NCI-H748 (cell line): Measurements from ENCODE around the gene HECTD1.
"Not testable (repeated sequence)": the region's sequence is repeated elsewhere in the genome, so short reads cannot be mapped to it uniquely, and the experiment has no call there.

Experiments used
- DNase-seq: peaks from one replicate; lab custom pipeline; 2025; ENCODE audit not compliant: unreplicated experiment; lab: John Stamatoyannopoulos, UW

Gene HECTD1

DNA sequence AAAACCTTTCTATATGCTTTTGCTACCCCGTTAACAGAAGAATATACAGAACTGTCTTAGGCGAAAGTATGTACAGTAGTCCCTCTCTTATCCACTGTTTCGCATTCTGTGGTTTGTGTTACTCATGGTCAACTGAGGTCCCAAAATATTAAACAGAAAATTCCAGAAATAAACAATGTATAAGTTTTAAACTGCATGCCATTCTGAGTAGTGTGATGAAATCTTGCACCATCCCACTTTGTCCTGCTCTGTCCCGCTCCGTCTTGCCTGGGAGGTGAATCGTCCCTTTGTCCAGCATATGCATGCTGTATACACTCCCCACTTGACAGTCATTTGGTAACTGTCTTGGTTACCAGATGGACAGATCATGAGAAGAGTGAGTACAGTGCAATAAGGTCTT, 111.3 kb downstream of the HECTD1 start:
- no peak for DNase-seq

DNA sequence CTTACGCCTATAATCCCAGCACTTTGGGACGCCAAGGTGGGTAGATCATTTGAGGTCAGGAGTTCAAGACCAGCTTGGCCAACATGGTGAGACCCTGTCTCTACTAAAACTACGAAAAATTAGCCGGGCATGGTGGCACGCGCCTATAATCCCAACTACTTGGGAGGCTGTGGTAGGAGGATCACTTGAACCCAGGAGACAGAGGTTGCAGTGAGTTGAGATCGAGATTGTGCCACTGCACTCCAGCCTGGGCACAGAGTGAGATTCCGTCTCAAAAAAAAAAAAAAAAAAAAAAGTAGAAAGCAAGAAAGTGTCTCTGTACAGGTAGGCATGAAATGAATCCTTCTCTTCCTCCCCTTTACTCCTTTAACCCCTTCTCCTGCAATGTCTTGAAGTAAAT, 111.8 kb downstream of the HECTD1 start:
- DNase-seq, result not testable (repeated sequence)

DNA sequence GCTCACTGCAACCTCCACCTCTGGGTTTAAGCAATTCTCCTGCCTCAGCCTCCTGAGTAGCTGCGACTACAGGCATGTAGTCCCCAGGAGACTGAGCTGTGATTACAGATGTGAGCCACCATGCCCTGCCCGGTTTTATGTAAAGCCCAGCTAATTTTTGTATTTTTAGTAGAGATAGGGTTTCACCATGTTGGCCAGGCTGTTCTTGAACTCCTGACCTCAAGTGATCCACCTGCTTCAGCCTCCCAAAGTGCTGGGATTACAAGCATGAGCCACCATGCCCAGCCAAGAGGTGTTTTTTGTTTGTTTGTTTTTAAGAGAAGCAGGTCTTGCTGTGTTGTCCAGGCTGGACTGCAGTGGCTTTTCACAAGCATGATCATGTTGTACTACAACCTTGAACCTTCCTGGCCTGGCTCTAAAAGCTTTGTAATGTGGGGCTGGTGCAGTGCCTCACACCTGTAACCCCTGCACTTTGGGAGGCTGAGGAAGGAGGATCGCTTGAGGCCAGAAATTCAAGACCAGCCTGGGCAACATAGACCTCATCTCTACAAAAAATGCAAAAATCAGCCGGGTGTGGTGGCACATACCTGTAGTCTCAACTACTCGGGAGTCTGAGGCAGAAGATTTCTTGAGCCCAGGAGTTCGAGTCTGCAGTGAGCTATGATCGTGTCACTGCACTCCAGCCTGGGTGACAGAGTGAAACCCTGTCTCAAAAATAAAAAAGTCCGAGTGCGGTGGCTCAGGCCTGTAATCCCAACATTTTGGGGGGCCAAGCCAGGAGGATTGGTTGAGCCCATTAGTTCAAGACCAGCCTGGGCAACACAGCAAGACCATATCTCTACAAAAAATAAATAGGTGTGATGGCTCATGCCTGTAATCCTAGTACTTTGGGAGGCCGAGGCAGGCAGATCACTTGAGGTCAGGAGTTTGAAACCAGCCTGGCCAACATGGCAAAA, 113.4 kb downstream of the HECTD1 start:
- DNase-seq, result not testable (repeated sequence)

DNA sequence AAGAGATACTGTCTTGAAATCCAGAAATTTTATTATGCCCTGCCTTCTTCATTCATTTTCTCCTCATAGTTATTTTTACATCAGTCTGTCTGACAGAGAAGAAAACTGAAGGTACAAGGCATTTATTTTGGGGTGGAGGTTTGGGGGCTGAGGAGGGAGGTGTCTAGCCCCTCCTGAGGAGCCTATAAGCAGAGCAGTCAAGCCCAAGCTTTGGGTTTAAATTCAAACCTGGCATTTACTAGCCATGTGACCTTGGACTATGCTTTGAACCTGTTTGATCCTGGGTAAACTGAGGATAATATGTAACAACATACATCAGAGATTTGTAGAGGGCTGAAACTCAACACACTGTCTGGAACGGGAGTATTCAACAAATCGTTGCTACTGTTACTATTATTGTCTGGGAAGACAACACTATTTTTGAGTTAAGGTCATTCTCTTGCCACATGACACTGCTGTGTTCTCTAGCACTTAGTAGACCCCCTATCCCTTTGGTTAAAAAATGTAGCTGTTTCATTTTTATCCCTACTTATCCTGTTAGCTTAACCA, 115.4 kb downstream of the HECTD1 start:
- DNase-seq, result no peak

DNA sequence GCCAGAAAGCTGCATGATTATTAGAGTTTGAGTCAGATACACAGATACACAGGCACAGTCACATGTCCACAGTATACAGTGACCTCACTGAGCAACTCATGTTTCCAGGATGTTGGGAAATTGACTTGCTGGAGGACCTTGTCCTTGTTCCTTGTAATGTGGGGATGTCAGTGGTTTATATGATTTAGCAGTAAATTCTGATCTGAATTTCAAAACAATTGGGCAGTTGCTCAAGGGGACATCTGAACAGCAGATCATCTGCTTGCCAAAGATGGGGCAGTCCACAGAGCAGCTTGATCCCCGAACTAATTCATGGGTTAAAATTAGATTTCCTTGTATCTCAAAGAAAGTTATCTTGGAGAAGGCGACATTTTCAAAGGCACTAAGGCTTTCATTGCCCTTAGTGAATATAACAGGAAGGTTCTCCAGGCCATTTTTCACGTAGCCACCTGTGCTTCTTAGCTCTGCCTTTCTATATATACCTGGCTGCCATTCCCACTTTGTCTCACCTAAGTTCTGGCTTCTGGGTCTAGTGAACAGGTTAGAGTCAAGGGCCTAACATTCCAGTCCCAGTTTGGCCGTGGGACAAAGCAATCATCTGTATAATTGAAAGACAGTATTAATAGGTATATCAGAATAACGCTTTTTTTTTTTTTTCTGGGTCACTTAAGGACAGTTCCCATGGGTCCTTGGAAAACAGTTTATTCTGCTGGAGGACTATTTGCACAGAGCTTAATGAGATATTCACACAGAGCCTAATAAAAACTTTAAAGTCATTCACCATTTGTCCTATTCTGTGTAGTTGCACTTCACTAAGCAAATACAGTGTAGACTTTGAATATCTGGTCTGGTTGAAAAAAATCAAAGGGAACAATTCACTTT, 116.5 kb downstream of the HECTD1 start:
- DNase-seq, result peak; percentile 31

DNA sequence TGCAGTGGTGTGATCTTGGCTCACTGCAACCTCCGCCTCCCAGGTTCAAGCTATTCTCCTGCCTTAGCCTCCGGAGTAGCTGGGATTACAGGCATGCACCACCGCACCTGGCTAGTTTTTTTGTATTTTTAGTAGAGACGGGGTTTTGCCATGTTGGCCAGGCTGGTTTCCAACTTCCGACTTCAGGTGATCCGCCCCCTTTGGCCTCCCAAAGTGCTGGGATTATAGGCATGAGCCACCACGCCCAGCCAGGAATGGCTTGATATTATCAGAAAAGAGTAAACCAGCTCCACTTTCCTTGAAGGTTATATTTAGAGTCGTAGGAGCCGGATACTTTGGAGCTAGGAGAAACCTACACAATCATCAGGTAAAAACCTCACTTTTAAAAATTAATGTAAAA, 121.1 kb downstream of the HECTD1 start:
- DNase-seq, result not testable (repeated sequence)

DNA sequence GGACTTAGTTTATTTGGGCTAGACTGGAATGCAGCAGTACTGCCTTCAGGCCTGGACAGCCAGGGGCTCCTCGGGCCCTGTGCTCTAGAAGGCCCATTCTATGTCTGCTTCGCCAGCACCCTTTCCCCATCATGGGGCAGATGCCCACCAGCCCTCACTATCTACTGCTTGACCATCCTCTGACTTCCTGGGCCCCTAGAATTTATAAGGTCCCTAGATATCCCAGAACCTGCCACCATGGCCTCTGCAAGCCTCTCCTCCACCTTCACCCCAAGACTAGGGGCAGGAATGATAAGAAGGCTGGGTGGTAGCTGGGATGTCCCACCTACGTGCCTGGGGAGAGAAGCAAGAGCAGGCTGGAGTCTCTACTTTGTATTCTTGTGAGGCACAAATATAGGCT, 122.6 kb downstream of the HECTD1 start:
- DNase-seq, result no peak

DNA sequence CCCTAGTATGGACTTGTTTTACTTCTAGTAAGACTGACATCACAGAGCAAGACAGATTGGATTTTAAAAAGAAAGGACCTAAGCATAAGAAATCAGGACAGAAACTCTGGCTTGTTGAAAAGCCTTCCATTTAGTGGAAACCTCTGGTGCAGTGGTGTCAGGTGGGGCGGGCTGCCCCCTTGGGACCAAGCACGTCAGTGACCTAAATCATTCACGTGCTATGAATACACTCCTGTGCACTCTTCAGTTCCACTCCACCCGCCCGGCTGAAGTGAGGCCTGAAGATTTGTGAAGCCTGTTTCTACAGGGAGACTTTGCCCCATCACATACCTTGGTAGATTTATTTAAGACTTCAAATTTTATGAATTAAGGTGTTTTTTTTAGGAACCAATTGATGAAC, 123.2 kb downstream of the HECTD1 start:
- DNase-seq, result no peak

DNA sequence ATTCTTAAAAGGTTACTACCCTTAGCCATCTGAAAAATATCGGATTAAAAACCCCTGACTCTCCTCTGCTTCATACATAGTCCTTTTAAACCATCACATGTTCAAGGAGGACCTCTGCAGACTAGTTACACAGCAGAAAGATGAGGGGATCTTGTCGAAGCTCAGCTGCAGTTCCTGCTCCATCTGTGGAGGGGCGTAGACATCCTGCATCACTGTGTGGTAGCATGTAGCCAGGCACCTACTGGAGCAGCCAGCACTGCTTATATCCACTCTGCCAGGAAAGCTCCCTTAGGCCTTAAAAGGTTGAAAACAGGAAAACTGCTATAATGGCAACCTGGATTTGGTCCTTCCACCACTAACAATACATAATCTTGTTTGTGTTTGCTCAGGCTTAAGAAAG, 123.8 kb downstream of the HECTD1 start:
- DNase-seq, result no peak

DNA sequence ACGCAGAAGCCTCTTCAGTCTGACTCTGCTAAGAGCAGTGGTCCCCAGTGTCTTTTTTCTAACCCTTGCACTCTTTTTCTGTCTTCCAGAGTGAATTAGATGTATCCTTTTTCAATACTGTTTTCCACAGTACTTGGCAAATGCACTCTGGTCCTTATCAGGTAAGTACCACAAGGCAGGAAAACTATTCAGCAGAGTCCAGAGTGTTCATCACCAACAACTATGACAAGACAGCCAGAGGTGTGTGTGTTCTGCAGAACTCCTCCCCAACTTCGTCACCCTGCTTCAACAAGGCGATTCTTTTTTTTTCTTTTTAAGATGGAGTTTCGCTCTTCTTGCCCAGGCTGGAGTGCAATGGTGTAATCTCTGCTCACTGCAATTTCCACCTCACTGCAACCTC, 127.1 kb downstream of the HECTD1 start:
- no peak for DNase-seq

DNA sequence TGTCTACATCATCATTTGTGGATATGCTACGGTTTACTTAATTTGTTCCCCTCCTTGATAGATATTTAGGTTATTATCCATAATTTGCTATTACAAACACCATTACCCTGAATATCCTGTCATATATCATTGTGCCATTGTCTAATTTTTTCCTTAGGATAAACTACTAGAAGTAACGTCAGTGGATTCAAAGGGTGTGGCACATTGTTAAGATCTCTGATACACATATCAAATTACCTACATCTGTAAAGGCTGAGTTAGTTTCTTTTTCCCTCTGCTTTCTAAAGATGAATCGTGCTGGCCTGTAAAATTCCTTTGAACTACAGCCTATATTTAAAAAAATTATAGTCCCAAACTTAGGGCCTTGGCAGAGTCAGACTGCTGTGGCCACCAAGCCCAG, 127.5 kb downstream of the HECTD1 start:
- peak; percentile 26 for DNase-seq

DNA sequence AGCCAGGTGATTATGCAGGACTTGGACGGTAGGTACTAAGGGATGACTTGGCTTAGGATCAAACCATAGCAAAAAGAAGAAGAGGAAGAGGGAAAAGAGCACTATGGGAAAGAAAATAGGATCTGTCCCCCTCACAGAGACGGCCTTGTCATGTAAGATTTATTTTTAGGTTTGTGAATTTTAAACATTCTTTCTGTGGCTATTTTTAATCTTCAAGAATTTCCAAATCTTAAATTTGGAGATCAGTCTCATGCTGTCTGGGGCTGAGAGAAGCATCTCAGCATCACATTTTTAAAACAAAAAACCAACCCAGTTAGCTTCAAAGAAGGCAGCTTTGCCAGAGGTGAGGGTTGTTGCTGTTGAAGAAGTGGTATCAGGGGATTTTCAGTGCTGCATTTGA, 128.8 kb downstream of the HECTD1 start:
- no peak for DNase-seq

DNA sequence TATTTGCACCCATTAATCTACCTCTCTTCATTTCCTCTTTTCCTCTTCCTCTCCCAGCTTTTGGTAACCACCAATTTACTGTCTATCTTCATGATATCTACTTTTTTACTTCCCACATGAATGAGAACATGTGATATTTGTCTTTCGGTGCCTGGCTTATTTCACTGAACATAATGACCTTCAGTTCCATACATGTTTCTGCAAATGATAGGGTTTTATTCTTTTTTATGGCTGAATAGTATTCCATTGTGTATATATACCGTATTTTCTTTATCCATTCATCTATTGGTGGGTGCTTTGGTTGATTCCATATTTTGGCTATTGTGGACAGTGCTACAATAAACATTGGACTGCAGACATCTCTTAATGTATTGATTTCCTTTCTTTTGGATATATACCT, 132.4 kb downstream of the HECTD1 start:
- no peak for DNase-seq

DNA sequence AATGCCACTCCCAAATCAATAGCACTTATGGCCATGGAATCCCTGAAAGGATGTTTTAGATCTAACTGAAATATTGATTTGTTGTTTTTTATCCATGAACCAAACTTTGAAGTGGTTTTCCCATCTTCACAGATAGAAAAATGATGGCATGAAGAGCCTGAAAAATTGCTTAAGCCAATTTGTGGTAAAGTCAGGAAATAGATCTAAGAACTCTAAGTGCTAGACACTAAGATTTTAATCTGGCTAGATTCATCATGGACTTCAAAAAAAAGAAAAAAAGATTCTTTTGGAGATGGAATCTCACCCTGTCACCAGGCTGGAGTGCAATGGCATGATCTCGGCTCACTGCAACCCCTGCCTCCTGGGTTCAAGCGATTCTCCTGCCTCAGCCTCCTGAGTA, 136.4 kb downstream of the HECTD1 start:
- DNase-seq, result no peak

DNA sequence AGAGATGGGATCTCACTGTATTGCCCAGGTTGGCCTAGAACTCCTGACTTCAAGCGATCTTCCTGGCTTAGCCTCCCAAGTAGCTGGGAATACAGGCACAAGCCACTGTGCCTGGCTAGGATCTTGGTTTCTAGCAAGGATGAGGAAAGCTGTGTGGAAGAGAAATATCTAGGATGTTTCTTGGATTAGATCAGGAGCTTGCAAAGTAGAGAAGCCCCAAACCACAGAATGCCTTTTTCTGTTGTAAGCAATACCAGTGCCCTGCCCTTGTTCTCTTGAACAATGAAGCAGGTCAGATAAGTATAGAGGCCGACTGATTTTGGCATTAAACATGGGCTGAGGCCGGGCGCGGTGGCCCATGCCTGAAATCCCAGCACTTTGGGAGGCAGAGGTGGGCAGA, 137.2 kb downstream of the HECTD1 start:
- no peak for DNase-seq

DNA sequence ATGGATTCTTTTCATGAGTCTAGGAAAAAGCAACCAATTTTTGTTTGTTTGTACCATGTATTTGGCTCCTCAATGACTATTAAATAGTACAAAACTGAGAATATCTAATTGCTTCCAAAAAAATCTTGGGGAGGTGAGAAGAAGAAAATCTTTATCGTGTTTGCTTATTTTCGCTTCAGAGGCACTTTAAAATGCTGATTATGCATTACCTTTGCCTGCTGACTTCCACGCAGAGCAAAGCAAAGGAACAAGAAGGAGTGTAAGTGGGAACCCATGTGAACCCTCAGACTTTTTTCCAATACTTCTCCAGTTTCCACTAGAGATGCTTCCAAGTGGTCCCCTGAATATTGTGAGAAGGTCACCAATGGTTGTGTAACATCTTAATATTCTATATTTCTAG, 138.2 kb downstream of the HECTD1 start:
- DNase-seq, result no peak

DNA sequence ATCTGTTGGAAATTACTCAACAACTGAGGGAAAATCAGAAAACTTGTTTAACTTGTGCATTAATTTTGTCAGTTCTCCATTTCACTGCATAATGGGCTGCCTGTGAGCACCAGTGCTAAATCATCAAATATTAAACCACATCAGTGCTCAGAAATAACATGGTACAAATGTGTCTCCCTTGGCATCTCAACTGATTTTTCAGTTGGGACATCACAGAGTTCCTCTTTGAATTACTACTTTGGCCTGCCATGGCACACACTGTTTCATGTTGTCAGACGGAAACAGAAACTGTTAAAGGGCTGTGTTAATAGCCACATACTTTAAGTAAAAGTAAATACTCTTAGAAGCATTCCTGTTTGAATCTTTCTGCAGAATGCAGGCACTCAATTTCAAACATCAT, 139.4 kb downstream of the HECTD1 start:
- no peak for DNase-seq

DNA sequence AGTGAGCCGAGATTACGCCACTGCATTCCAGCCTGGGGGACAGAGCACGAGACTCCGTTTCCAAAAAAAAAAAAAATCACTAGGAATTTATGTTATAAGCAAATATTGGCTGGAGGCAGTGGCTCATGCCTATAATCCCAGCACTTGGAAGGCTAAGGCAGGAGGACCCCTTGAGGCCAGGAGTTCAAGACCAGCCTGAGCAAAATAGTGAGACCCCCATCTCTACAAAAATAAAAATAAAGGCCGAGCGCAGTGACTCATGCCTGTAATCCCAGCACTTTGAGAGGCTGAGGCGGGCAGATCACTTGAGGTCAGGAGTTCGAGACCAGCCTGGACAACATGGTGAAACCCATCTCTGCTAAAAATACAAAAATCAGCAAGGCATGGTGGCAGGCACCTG, 144.7 kb downstream of the HECTD1 start:
- DNase-seq, result not testable (repeated sequence)

DNA sequence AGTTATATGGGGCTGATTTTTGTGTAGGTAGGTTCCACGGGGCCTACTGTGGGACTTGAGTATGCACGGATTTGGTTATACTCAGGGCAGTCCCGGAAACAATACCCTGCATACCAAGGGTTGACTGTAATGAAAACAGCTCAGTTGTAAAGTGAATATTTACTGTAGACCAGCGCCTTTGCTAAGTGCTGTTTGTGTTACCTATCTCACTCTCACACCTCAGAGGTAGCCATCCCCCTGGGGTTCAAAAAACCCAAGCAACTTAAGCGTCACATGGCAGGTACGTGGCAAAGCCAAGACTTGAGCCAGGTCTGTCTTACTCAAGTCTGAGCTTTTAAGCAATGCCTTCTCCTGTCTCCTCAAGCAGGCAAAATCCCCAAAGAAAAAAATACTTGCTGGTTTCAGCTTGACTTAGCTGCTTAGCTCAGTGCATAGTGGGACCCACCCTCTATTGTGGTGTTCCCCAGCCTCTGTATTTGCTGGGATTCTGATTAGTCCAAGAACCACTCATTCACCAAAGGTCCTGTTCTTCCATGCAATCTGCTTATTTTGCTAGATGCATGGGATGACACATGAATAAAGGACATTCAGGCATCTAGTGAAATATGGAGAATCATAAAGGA, 147.2 kb downstream of the HECTD1 start:
- DNase-seq, result no peak

DNA sequence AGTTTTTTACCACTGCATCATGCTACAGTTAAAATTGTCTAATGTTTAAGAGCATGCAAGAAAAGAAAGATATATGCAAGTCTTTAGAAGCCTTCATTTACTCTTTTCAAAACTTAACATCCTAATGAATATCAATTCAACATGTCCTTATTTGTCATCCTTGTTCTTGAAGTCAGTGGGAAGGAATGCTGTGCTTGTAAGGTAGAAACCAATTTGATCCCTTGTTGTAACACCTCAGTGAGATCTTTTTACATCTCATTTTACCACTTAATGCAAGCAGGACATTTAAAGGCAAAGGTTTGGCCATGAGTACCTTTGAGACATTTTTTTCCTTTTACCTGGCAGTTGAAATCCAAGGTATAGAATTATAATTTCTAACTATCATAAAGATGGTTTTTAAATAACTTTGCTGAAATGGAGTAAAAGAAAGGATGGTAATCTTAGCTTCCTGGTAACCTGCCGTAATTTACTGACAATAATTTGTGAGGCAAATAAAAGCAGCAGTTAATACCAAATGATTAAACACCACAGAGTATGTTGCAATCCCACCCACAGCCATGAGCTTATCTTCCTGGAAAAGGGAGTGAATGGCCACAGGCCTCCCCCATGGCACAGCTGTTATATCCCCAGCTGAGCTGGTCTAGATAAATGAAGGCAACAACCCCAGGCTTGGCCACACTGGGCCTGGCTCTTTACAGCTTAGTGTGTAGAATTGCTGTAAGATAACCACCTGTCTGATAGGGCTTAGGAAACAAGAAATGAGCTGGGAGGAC, 148.3 kb downstream of the HECTD1 start:
- DNase-seq, result no peak
